Caco-2 (cell line): Measurements from ENCODE around the gene BCAS3. TPM values are rescaled to one million over a fixed set of nuclear protein-coding genes. Genes with fewer than 3 reads are reported as not detected.

Experiments used
- BruUV-seq: library from RNA; stranded (reverse); fragments of 400-500 nt; replicated peaks from 2 replicates; lab custom pipeline; 2021; lab: Mats Ljungman, UMichigan
- CTCF ChIA-PET: fragments of 300-600 bp; sonication (Branson Sonifier 250); formaldehyde crosslinking; loops from one replicate; lab custom pipeline; 2022; ENCODE audit warnings: antibody characterized with exemption; lab: Charles Lee
- POLR2A ChIA-PET: fragments of 300-600 bp; sonication (Branson Sonifier 250); formaldehyde crosslinking; loops from one replicate; lab custom pipeline; 2022; ENCODE audit warnings: antibody characterized with exemption; lab: Charles Lee
- DNase-seq, 2 experiments: peaks; one replicate each; pipeline versions ENCODE4 v3.0.0 to v3.0.0-alpha.2; 2020 to 2022
- H3K27me3 ChIP-seq: replicated peaks from 2 replicates; pipeline ENCODE4 v1.6.0; 2011; ENCODE audit warnings: low read length; ENCODE audit not compliant: control insufficient read depth, insufficient read depth
- H3K36me3 ChIP-seq: 2 replicates; pipeline ENCODE4 v1.5.1; 2011; ENCODE audit warnings: low read length; ENCODE audit not compliant: control insufficient read depth, insufficient read depth
- H3K4me1 ChIP-seq: fragments of 250-450 bp; sonication (Bioruptor Pico); 2 replicates; pipeline ENCODE4 v1.5.1; 2020; ENCODE audit warnings: mild to moderate bottlenecking
- H3K4me3 ChIP-seq: 2 replicates; pipeline ENCODE4 v1.5.1; 2011; ENCODE audit warnings: low read depth, mild to moderate bottlenecking, control low read depth, low read length
- H3K9me3 ChIP-seq: fragments of 250-450 bp; sonication (Bioruptor Pico); 2 replicates; pipeline ENCODE4 v1.5.1; 2020; ENCODE audit warnings: mild to moderate bottlenecking, moderate library complexity
- H3K27ac Mint-ChIP-seq: one replicate; pipeline ENCODE4 v1.8.0; 2022; ENCODE audit warnings: mixed read lengths; ENCODE audit not compliant: unreplicated experiment
- H3K27me3 Mint-ChIP-seq: one replicate; pipeline ENCODE4 v1.8.0; 2022; ENCODE audit warnings: mixed read lengths; ENCODE audit not compliant: insufficient read depth, unreplicated experiment
- H3K36me3 Mint-ChIP-seq: one replicate; pipeline ENCODE4 v1.8.0; 2022; ENCODE audit warnings: mild to moderate bottlenecking, mixed read lengths; ENCODE audit not compliant: insufficient read depth, unreplicated experiment
- H3K4me1 Mint-ChIP-seq: one replicate; pipeline ENCODE4 v1.8.0; 2022; ENCODE audit warnings: low read depth, mixed read lengths; ENCODE audit not compliant: unreplicated experiment
- H3K4me3 Mint-ChIP-seq: one replicate; pipeline ENCODE4 v1.8.0; 2022; ENCODE audit warnings: mild to moderate bottlenecking, moderate library complexity, mixed read lengths; ENCODE audit not compliant: unreplicated experiment
- H3K9me3 Mint-ChIP-seq: one replicate; pipeline ENCODE4 v1.8.0; 2022; ENCODE audit warnings: mixed read lengths; ENCODE audit not compliant: unreplicated experiment
- CTCF ChIP-seq, 2 experiments: fragments of 200-600 bp in 1 of 2; IDR thresholded peaks; 1 replicate in 1 of 2; 2 replicates in 1 of 2; pipeline versions ENCODE4 v1.5.1 to v1.8.0; 2011 to 2022; ENCODE audit warnings: antibody characterized with exemption in 1 of 2, control low read depth in 1 of 2, inconsistent platforms in 1 of 2, low read depth in 1 of 2, low read length in 1 of 2, mild to moderate bottlenecking in 1 of 2, moderate library complexity in 1 of 2; ENCODE audit not compliant: insufficient read depth in 1 of 2, severe bottlenecking in 1 of 2, unreplicated experiment in 1 of 2
- intact Hi-C: fragments of 100-400 bp; cut with micrococcal nuclease; formaldehyde crosslinking; loops from one replicate; pipeline ENCODE4 v1.10.0; 2022; ENCODE audit not compliant: unreplicated experiment
- total RNA-seq: library from RNA; stranded (reverse); gene quantifications from 2 replicates; pipeline ENCODE4 v1.2.3, GENCODE V29; 2022

BCAS3 gene
- total RNA-seq, 1 experiment from 2014 or later, result 44.1 TPM

- Mint-ChIP-seq H3K27ac (no peak overlapping the region), H3K4me3 (no peak overlapping the region), H3K9me3 (peaks cover 7% of the 10 kb centered on the region), H3K27me3 (no peaks in the 10 kb centered on the region), H3K36me3 (no peaks in the 10 kb centered on the region), H3K4me1 (peaks cover 17% of the 10 kb centered on the region)
- 0 out of 2 replicates have a peak, but pooled peaks cover 6% of the 10 kb centered on the region for H3K9me3 ChIP-seq
- H3K27me3 ChIP-seq, result no peaks in the 10 kb centered on the region
- no TSS peak for BruUV-seq
- intact Hi-C loops, result no loop called here
- DNase-seq, result no peak
- ChIA-PET POLR2A (no interaction called here), CTCF (no interaction called here)
- H3K4me1 ChIP-seq, result peaks cover 4% of the 10 kb centered on the region; the same call in 1 of the 2 replicates
- TF ChIP-seq CTCF (IDR thresholded peaks at IDR 0.05; ENCODE audit: insufficient read depth in 1 of 2, low read depth in 1 of 2, low read length in 1 of 2, severe bottlenecking in 1 of 2, unreplicated experiment in 1 of 2), result no peak
- no peak overlapping the region for H3K4me3 ChIP-seq
- no peaks in the 10 kb centered on the region for H3K36me3 ChIP-seq
These were observed 510.4 kb downstream of the BCAS3 start for GRCh38 chr17:61188081-61188480.

GRCh38 chr17:61189968-61190367 lies 512.3 kb downstream of the BCAS3 start:
- POLR2A ChIA-PET, result no interaction called here
- Mint-ChIP-seq H3K36me3 (no peaks in the 10 kb centered on the region), H3K9me3 (peaks cover 7% of the 10 kb centered on the region), H3K4me3 (no peak overlapping the region), H3K4me1 (peaks cover 17% of the 10 kb centered on the region), H3K27ac (no peak overlapping the region), H3K27me3 (no peaks in the 10 kb centered on the region)
- no peak for TF ChIP-seq CTCF (IDR thresholded peaks at IDR 0.05; ENCODE audit: insufficient read depth in 1 of 2, low read depth in 1 of 2, low read length in 1 of 2, severe bottlenecking in 1 of 2, unreplicated experiment in 1 of 2)
- intact Hi-C loops, result no loop called here
- DNase-seq, result no peak
- no TSS peak for BruUV-seq
- no peaks in the 10 kb centered on the region for H3K27me3 ChIP-seq
- no peak overlapping the region for H3K4me3 ChIP-seq
- CTCF ChIA-PET, result no interaction called here
- 0 out of 2 replicates have a peak, but pooled peaks cover 6% of the 10 kb centered on the region for H3K9me3 ChIP-seq
- H3K4me1 ChIP-seq, result peaks cover 4% of the 10 kb centered on the region; the same call in 1 of the 2 replicates
- no peaks in the 10 kb centered on the region for H3K36me3 ChIP-seq

GRCh38 chr17:61196302-61196704 lies 518.7 kb downstream of the BCAS3 start:
- H3K27me3 ChIP-seq, result no peaks in the 10 kb centered on the region
- POLR2A ChIA-PET, result no interaction called here
- H3K27ac Mint-ChIP-seq, result no peak overlapping the region
- H3K4me3 ChIP-seq, result no peak overlapping the region
- no peaks in the 10 kb centered on the region for H3K36me3 ChIP-seq
- H3K4me1 Mint-ChIP-seq, result peaks cover 30% of the 10 kb centered on the region
- BruUV-seq, result no TSS peak
- TF ChIP-seq CTCF (IDR thresholded peaks at IDR 0.05; ENCODE audit: insufficient read depth in 1 of 2, low read depth in 1 of 2, low read length in 1 of 2, severe bottlenecking in 1 of 2, unreplicated experiment in 1 of 2), result no peak
- H3K9me3 ChIP-seq, result 0 out of 2 replicates have a peak, but pooled peaks cover 6% of the 10 kb centered on the region
- H3K27me3 Mint-ChIP-seq, result no peaks in the 10 kb centered on the region
- intact Hi-C loops, result no loop called here
- H3K36me3 Mint-ChIP-seq, result no peaks in the 10 kb centered on the region
- no peak for DNase-seq
- CTCF ChIA-PET, result no interaction called here
- H3K9me3 Mint-ChIP-seq, result no peaks in the 10 kb centered on the region
- no peak overlapping the region for H3K4me3 Mint-ChIP-seq
- H3K4me1 ChIP-seq, result peaks cover 31% of the 10 kb centered on the region
